Fibroblast of villous mesenchyme (primary cell): ENCODE measurements around the gene IDUA. TPM values are rescaled to one million over a fixed set of nuclear protein-coding genes. Genes with fewer than 3 reads are reported as not detected.

Experiments used
- DNase-seq: peaks from one replicate; pipeline ENCODE4 v3.0.0-alpha.2; 2010; ENCODE audit warnings: low read depth
- H3K4me3 ChIP-seq: 2 replicates; pipeline ENCODE4 v1.5.1; 2011; ENCODE audit warnings: low read depth, mild to moderate bottlenecking, low read length
- CTCF ChIP-seq: IDR thresholded peaks from 2 replicates; pipeline ENCODE4 v1.5.1; 2012; ENCODE audit warnings: low read depth, mild to moderate bottlenecking, low read length; ENCODE audit not compliant: insufficient read depth
- total RNA-seq: library from RNA; depleted of rRNA; stranded (reverse); fragments of >200 nt; gene quantifications from 2 replicates; pipeline ENCODE4 v1.2.3, GENCODE V29; 2012

Gene IDUA
- total RNA-seq, 1 donor: 10.4 TPM

GRCh38 chr4:1022739-1023066, 35.9 kb downstream of the IDUA start:
- DNase-seq: no peak
- TF ChIP-seq CTCF: no peak
- H3K4me3 ChIP-seq: no peak overlapping the region

GRCh38 chr4:1023075-1023640, 36.3 kb downstream of the IDUA start:
- no peak for TF ChIP-seq CTCF
- no peak overlapping the region for H3K4me3 ChIP-seq
- DNase-seq: no peak

- H3K4me3 ChIP-seq: no peak overlapping the region
- DNase-seq: no peak
- no peak for TF ChIP-seq CTCF
These were observed 37.3 kb downstream of the IDUA start for GRCh38 chr4:1023895-1024740.

GRCh38 chr4:1024882-1025545, 38.2 kb downstream of the IDUA start:
- no peak overlapping the region for H3K4me3 ChIP-seq
- DNase-seq: no peak
- no peak for TF ChIP-seq CTCF

GRCh38 chr4:1026115-1026514, 39.3 kb downstream of the IDUA start:
- H3K4me3 ChIP-seq: no peak overlapping the region
- TF ChIP-seq CTCF: no peak
- no peak for DNase-seq

- no peak overlapping the region for H3K4me3 ChIP-seq
- TF ChIP-seq CTCF: no peak
- DNase-seq: no peak
These were observed 40.5 kb downstream of the IDUA start for GRCh38 chr4:1027219-1027914.
